Measurements from ENCODE around the gene RPS6KC1. TPM values are rescaled to one million over a fixed set of nuclear protein-coding genes. Genes with fewer than 3 reads are reported as not detected.
A peak's percentile ranks its signal among the peaks of the same experiment; 100 is the strongest.

RPS6KC1 gene
- polyA plus RNA-seq, 1 donor (not counting 4 experiments of a cell fraction or from before 2014, with no cell fraction given) = 13.0 TPM

DNA sequence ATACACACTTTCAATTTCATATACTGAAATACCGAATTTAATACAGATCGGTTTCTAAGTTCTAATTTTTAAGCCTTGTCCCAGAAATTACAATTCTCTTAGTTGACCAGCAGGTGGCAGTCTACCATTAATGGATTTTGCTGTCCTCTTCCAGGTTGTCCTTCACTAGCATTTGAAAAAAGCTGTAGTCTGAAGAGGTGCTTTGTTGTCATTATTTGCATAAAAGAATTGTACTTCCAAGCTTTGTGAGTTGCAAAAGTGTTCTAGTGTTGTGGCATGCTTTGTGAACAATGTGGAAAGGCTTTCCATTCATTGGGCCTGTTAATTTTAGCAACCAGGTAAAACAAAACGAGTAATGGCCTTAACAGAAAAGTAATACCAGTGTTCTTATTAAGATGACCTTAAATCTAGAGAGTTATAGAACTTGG lies 193.6 kb downstream of the RPS6KC1 start:
- Histone ChIP-seq H3K9ac (ENCODE audit: control insufficient read depth, extremely low read depth, insufficient read depth, low read length) (no peak overlapping the region), H3K4me2 (ENCODE audit: control insufficient read depth, extremely low read depth, insufficient read depth, low read depth, low read length) (no peak overlapping the region), H3K4me1 (ENCODE audit: control insufficient read depth, extremely low read depth, insufficient read depth, low read length) (no peaks in the 10 kb centered on the region), H3K79me2 (ENCODE audit: control insufficient read depth, insufficient read depth, low read length) (no peaks in the 10 kb centered on the region), H3K27me3 (ENCODE audit: control insufficient read depth, extremely low read depth, insufficient read depth, low read length) (no peaks in the 10 kb centered on the region), H4K20me1 (ENCODE audit: control insufficient read depth, extremely low read depth, insufficient read depth, low read length) (no peaks in the 10 kb centered on the region), H2AFZ (ENCODE audit: control insufficient read depth, low read length) (no peak overlapping the region), H3K9me3 (ENCODE audit: control insufficient read depth, low read depth, low read length) (no peaks in the 10 kb centered on the region), H3K4me3 (ENCODE audit: control insufficient read depth in 2 of 3, extremely low read depth in 1 of 3, insufficient read depth in 2 of 3, low read depth in 1 of 3, low read length in 3 of 3) (no peak overlapping the region), H3K27ac (ENCODE audit: control insufficient read depth, insufficient read depth, low read length) (no peak overlapping the region), H3K9me1 (ENCODE audit: control insufficient read depth, extremely low read depth, insufficient read depth, low read length) (no peaks in the 10 kb centered on the region), H3K36me3 (ENCODE audit: control insufficient read depth in 2 of 2, extremely low read depth in 1 of 2, insufficient read depth in 2 of 2, low read length in 2 of 2) (no peaks in the 10 kb centered on the region)
- no peak for DNase-seq (ENCODE audit: low read depth, low spot score)
- TF ChIP-seq, protein P1, sequence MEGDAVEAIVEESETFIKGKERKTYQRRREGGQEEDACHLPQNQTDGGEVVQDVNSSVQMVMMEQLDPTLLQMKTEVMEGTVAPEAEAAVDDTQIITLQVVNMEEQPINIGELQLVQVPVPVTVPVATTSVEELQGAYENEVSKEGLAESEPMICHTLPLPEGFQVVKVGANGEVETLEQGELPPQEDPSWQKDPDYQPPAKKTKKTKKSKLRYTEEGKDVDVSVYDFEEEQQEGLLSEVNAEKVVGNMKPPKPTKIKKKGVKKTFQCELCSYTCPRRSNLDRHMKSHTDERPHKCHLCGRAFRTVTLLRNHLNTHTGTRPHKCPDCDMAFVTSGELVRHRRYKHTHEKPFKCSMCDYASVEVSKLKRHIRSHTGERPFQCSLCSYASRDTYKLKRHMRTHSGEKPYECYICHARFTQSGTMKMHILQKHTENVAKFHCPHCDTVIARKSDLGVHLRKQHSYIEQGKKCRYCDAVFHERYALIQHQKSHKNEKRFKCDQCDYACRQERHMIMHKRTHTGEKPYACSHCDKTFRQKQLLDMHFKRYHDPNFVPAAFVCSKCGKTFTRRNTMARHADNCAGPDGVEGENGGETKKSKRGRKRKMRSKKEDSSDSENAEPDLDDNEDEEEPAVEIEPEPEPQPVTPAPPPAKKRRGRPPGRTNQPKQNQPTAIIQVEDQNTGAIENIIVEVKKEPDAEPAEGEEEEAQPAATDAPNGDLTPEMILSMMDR (optimal IDR thresholded peaks at IDR 0.05 in 1 of 3, IDR thresholded peaks at IDR 0.05 in 1 of 3, conservative IDR thresholded peaks at IDR 0.05 in 1 of 3; ENCODE audit: extremely low read depth in 1 of 3, insufficient read depth in 2 of 3, low read length in 3 of 3) = peak in 2 of 3 experiments; percentile 59 to 61
- TF ChIP-seq EZH2 (IDR thresholded peaks at IDR 0.05; ENCODE audit: low read length) = no peak
- dilution Hi-C loops (cut with MboI; ENCODE audit: extremely low pct_ligation_motif_present, low sequenced_read_pairs) = no loop called here
- FAIRE-seq = peak; percentile 70

DNA sequence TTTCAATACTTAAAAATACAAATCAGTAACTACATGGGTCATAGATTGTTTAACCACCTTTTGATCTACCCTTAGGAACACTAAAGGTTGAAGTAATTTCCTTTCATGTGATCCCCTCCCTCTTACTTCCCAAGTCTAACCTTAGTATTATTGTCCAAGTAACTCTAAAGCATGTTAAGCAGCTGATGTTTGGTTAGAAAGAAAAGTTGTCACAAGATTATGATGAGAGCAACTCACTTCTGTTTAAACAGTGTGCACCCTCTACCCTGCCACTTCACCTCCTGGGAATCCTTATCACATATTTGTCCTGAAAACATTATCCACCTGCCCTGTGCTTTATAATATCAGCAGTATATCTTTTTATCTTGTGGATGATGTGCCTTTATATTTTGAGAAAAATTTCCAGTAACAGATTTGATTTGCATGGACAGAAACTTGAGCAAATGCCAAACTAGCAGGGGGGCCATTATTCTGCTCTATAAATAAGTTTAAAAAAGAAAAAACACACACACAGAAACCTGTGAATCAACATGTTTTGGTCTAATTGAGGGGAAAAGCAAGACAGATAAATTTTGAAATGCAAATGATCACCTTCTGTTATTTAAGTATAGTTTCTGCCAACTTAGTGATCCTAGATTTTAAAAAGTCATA lies 194.3 kb downstream of the RPS6KC1 start:
- TF ChIP-seq, protein P1 (optimal IDR thresholded peaks at IDR 0.05 in 1 of 3, IDR thresholded peaks at IDR 0.05 in 1 of 3, conservative IDR thresholded peaks at IDR 0.05 in 1 of 3; ENCODE audit: extremely low read depth in 1 of 3, insufficient read depth in 2 of 3, low read length in 3 of 3) = no peak
- no peak for TF ChIP-seq EZH2 (IDR thresholded peaks at IDR 0.05; ENCODE audit: low read length)

More for the DNA sequence above, 194.3 kb downstream of the RPS6KC1 start:
- Histone ChIP-seq H3K79me2 (ENCODE audit: control insufficient read depth, insufficient read depth, low read length) (no peaks in the 10 kb centered on the region), H3K9me1 (ENCODE audit: control insufficient read depth, extremely low read depth, insufficient read depth, low read length) (no peaks in the 10 kb centered on the region), H3K36me3 (ENCODE audit: control insufficient read depth in 2 of 2, extremely low read depth in 1 of 2, insufficient read depth in 2 of 2, low read length in 2 of 2) (no peaks in the 10 kb centered on the region), H3K4me2 (ENCODE audit: control insufficient read depth, extremely low read depth, insufficient read depth, low read depth, low read length) (no peak overlapping the region), H2AFZ (ENCODE audit: control insufficient read depth, low read length) (no peak overlapping the region), H4K20me1 (ENCODE audit: control insufficient read depth, extremely low read depth, insufficient read depth, low read length) (no peaks in the 10 kb centered on the region), H3K4me1 (ENCODE audit: control insufficient read depth, extremely low read depth, insufficient read depth, low read length) (no peaks in the 10 kb centered on the region), H3K27ac (ENCODE audit: control insufficient read depth, insufficient read depth, low read length) (no peak overlapping the region), H3K27me3 (ENCODE audit: control insufficient read depth, extremely low read depth, insufficient read depth, low read length) (no peaks in the 10 kb centered on the region), H3K9ac (ENCODE audit: control insufficient read depth, extremely low read depth, insufficient read depth, low read length) (no peak overlapping the region), H3K4me3 (ENCODE audit: control insufficient read depth in 2 of 3, extremely low read depth in 1 of 3, insufficient read depth in 2 of 3, low read depth in 1 of 3, low read length in 3 of 3) (no peak overlapping the region), H3K9me3 (ENCODE audit: control insufficient read depth, low read depth, low read length) (no peaks in the 10 kb centered on the region)
- no peak for DNase-seq (ENCODE audit: low read depth, low spot score)
- FAIRE-seq = no peak
- dilution Hi-C loops (cut with MboI; ENCODE audit: extremely low pct_ligation_motif_present, low sequenced_read_pairs) = no loop called here

All from keratinocyte (primary cell).